Measurements from ENCODE around the gene ALDH1A2.

DNA sequence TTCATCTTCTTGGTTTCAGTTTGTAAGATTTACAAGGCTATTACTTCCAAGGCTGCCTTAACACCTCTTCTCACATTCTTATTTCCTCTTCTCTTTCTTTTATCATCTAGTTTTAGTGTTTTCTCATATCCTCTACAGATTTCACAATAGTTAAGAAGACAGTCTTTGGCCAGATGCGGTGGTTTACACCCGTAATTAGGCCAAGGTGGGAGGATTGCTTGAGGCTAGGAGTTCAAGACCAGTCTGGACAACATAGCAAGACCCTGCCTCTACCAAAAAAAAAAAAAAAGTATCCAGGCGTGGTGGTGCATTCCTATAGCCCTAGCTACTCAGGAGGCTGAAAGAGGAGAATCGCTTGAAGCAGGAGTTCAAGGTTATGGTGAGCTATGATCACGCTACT is 3.5 kb upstream of the ALDH1A2 start:
- TF ChIP-seq, protein P1, sequence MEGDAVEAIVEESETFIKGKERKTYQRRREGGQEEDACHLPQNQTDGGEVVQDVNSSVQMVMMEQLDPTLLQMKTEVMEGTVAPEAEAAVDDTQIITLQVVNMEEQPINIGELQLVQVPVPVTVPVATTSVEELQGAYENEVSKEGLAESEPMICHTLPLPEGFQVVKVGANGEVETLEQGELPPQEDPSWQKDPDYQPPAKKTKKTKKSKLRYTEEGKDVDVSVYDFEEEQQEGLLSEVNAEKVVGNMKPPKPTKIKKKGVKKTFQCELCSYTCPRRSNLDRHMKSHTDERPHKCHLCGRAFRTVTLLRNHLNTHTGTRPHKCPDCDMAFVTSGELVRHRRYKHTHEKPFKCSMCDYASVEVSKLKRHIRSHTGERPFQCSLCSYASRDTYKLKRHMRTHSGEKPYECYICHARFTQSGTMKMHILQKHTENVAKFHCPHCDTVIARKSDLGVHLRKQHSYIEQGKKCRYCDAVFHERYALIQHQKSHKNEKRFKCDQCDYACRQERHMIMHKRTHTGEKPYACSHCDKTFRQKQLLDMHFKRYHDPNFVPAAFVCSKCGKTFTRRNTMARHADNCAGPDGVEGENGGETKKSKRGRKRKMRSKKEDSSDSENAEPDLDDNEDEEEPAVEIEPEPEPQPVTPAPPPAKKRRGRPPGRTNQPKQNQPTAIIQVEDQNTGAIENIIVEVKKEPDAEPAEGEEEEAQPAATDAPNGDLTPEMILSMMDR (IDR thresholded peaks at IDR 0.05; ENCODE audit: poor library complexity, severe bottlenecking): no peak
- TF ChIP-seq RAD21 (conservative IDR thresholded peaks at IDR 0.05): no peak
- TF ChIP-seq, protein P2, sequence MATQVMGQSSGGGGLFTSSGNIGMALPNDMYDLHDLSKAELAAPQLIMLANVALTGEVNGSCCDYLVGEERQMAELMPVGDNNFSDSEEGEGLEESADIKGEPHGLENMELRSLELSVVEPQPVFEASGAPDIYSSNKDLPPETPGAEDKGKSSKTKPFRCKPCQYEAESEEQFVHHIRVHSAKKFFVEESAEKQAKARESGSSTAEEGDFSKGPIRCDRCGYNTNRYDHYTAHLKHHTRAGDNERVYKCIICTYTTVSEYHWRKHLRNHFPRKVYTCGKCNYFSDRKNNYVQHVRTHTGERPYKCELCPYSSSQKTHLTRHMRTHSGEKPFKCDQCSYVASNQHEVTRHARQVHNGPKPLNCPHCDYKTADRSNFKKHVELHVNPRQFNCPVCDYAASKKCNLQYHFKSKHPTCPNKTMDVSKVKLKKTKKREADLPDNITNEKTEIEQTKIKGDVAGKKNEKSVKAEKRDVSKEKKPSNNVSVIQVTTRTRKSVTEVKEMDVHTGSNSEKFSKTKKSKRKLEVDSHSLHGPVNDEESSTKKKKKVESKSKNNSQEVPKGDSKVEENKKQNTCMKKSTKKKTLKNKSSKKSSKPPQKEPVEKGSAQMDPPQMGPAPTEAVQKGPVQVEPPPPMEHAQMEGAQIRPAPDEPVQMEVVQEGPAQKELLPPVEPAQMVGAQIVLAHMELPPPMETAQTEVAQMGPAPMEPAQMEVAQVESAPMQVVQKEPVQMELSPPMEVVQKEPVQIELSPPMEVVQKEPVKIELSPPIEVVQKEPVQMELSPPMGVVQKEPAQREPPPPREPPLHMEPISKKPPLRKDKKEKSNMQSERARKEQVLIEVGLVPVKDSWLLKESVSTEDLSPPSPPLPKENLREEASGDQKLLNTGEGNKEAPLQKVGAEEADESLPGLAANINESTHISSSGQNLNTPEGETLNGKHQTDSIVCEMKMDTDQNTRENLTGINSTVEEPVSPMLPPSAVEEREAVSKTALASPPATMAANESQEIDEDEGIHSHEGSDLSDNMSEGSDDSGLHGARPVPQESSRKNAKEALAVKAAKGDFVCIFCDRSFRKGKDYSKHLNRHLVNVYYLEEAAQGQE (IDR thresholded peaks at IDR 0.05; ENCODE audit: borderline replicate concordance): no peak
- no peak for TF ChIP-seq POLR2AphosphoS5 (IDR thresholded peaks at IDR 0.05)
- TF ChIP-seq SMC3 (conservative IDR thresholded peaks at IDR 0.05; ENCODE audit: poor library complexity): no peak

All from neural cell (in vitro differentiated cells).